GM21526 (cell line): ENCODE measurements around the gene SRGN.

ENCODE experiments used
- ATAC-seq: cut with Tn5 transposase; IDR thresholded peaks from one replicate; pipeline ENCODE4 v1.9.1; 2021; ENCODE audit warnings: moderate library complexity; ENCODE audit not compliant: unreplicated experiment, low FRiP score

The SRGN gene

GRCh38 chr10:69089638-69090599 is 2.0 kb downstream of the SRGN start:
- no peak for ATAC-seq

GRCh38 chr10:69090685-69091084 is 2.8 kb downstream of the SRGN start:
- no peak for ATAC-seq

- ATAC-seq, result no peak
These were observed 3.3 kb downstream of the SRGN start for GRCh38 chr10:69091143-69091651.

- ATAC-seq, result peak; percentile 34
These were observed 5.3 kb downstream of the SRGN start for GRCh38 chr10:69092959-69093850.

- ATAC-seq, result no peak
These were observed 6.0 kb downstream of the SRGN start for GRCh38 chr10:69093933-69094332.

GRCh38 chr10:69096045-69096444 is 8.1 kb downstream of the SRGN start:
- no peak for ATAC-seq

- ATAC-seq, result no peak
These were observed 9.8 kb downstream of the SRGN start for GRCh38 chr10:69097729-69098128.

GRCh38 chr10:69100136-69100872 is 12.4 kb downstream of the SRGN start:
- ATAC-seq, result no peak

- no peak for ATAC-seq
These were observed 13.7 kb downstream of the SRGN start for GRCh38 chr10:69101451-69102095.

GRCh38 chr10:69102440-69102839 is 14.5 kb downstream of the SRGN start:
- no peak for ATAC-seq

GRCh38 chr10:69103784-69104183 is 15.9 kb downstream of the SRGN start:
- no peak for ATAC-seq

GRCh38 chr10:69104994-69105790 is 17.3 kb downstream of the SRGN start:
- ATAC-seq, result no peak

- no peak for ATAC-seq
These were observed 19.2 kb downstream of the SRGN start for GRCh38 chr10:69107176-69107490.

- no peak for ATAC-seq
These were observed 19.8 kb downstream of the SRGN start for GRCh38 chr10:69107699-69108098.

- ATAC-seq, result no peak
These were observed 32.0 kb downstream of the SRGN start for GRCh38 chr10:69119896-69120295.

- ATAC-seq, result peak; percentile 33
These were observed 35.4 kb downstream of the SRGN start for GRCh38 chr10:69123306-69123746.

- ATAC-seq, result peak; percentile 72
These were observed 36.1 kb downstream of the SRGN start, which contains the start of gene VPS26A for GRCh38 chr10:69123747-69124562. TSS of gene VPS26A (plus strand) at chr10:69124178. CDS start at chr10:69124278, 100 bp downstream.

- ATAC-seq, result peak; percentile 32
These were observed 36.8 kb downstream of the SRGN start for GRCh38 chr10:69124563-69125268.
